ENCODE data around the gene NCAM1. TPM values are rescaled to one million over a fixed set of nuclear protein-coding genes. Genes with fewer than 3 reads are reported as not detected.

Gene NCAM1
- total and polyA plus RNA-seq, 2 experiments from 2014 or later = 0.76 to 1.6 TPM

GRCh38 chr11:113106507-113106906 is 145.3 kb downstream of the NCAM1 start:
- Histone ChIP-seq H3K79me2 (replicated peaks; ENCODE audit: insufficient read depth) (no peaks in the 10 kb centered on the region), H4K20me1 (replicated peaks; ENCODE audit: insufficient read depth) (no peaks in the 10 kb centered on the region), H3K27ac (ENCODE audit: low read depth) (no peak overlapping the region), H2AFZ (no peak overlapping the region), H3K36me3 (ENCODE audit: insufficient read depth) (no peaks in the 10 kb centered on the region), H3K9me2 (ENCODE audit: insufficient read depth) (no peaks in the 10 kb centered on the region), H3K4me3 (no peak overlapping the region), H3K4me2 (no peak overlapping the region), H3K27me3 (ENCODE audit: insufficient read depth) (no peaks in the 10 kb centered on the region), H3F3A (replicated peaks; ENCODE audit: low read depth) (no peaks in the 10 kb centered on the region), H3K4me1 (ENCODE audit: insufficient read depth) (no peaks in the 10 kb centered on the region)
- no peaks in the 10 kb centered on the region for H3K36me3 Mint-ChIP-seq (ENCODE audit: low read depth)
- DNase-seq (ENCODE audit: low spot score) (no peak), ATAC-seq (no peak)
- no peak overlapping the region for H3K27ac Mint-ChIP-seq
- no peak overlapping the region for H3K4me3 Mint-ChIP-seq
- TF ChIP-seq NANOG (IDR thresholded peaks at IDR 0.05; ENCODE audit: borderline replicate concordance) (no peak), ETS1 (IDR thresholded peaks at IDR 0.05) (no peak), EZH2 (IDR thresholded peaks at IDR 0.05; ENCODE audit: low read depth, unreplicated experiment) (no peak), STAT1 (IDR thresholded peaks at IDR 0.05; ENCODE audit: unreplicated experiment) (no peak), CREB1 (CRISPR knock-in tag; IDR thresholded peaks at IDR 0.05; ENCODE audit: low read depth) (no peak), ZNF114 (CRISPR knock-in tag; IDR thresholded peaks at IDR 0.05) (no peak), ZNF331 (CRISPR knock-in tag; IDR thresholded peaks at IDR 0.05; ENCODE audit: low read depth) (no peak), POLR2AphosphoS5 (IDR thresholded peaks at IDR 0.05; ENCODE audit: low read depth) (no peak), JUNB (IDR thresholded peaks at IDR 0.05; ENCODE audit: unreplicated experiment) (no peak)
- no peaks in the 10 kb centered on the region for H3K9me3 Mint-ChIP-seq
- H3K4me1 Mint-ChIP-seq = peaks cover 14% of the 10 kb centered on the region; the same call in 2 of the 3 replicates
- no peaks in the 10 kb centered on the region for H3K27me3 Mint-ChIP-seq (ENCODE audit: insufficient read depth, low read depth, poor library complexity)

GRCh38 chr11:113110046-113110445 is 148.8 kb downstream of the NCAM1 start:
- Histone ChIP-seq H3K79me2 (replicated peaks; ENCODE audit: insufficient read depth) (no peaks in the 10 kb centered on the region), H4K20me1 (replicated peaks; ENCODE audit: insufficient read depth) (no peaks in the 10 kb centered on the region), H3K27ac (ENCODE audit: low read depth) (no peak overlapping the region), H3K36me3 (ENCODE audit: insufficient read depth) (no peaks in the 10 kb centered on the region), H3F3A (replicated peaks; ENCODE audit: low read depth) (no peaks in the 10 kb centered on the region), H3K4me1 (ENCODE audit: insufficient read depth) (no peaks in the 10 kb centered on the region), H3K4me2 (no peak overlapping the region), H3K4me3 (no peak overlapping the region), H3K27me3 (ENCODE audit: insufficient read depth) (no peaks in the 10 kb centered on the region), H3K9me2 (ENCODE audit: insufficient read depth) (no peaks in the 10 kb centered on the region), H2AFZ (no peak overlapping the region)
- Mint-ChIP-seq H3K27ac (no peak overlapping the region), H3K4me1 (peaks cover 2% of the 10 kb centered on the region; the same call in 1 of the 3 replicates), H3K9me3 (no peaks in the 10 kb centered on the region), H3K36me3 (ENCODE audit: low read depth) (no peaks in the 10 kb centered on the region), H3K4me3 (no peak overlapping the region), H3K27me3 (ENCODE audit: insufficient read depth, low read depth, poor library complexity) (no peaks in the 10 kb centered on the region)
- no peak for DNase-seq (ENCODE audit: low spot score)
- no peak for TF ChIP-seq ETS1 (IDR thresholded peaks at IDR 0.05)
- TF ChIP-seq ZNF114 (CRISPR knock-in tag; IDR thresholded peaks at IDR 0.05) = no peak
- TF ChIP-seq EZH2 (IDR thresholded peaks at IDR 0.05; ENCODE audit: low read depth, unreplicated experiment) = no peak
- no peak for TF ChIP-seq REST (IDR thresholded peaks at IDR 0.05; ENCODE audit: unreplicated experiment)
- no peak for TF ChIP-seq CREB1 (CRISPR knock-in tag; IDR thresholded peaks at IDR 0.05; ENCODE audit: low read depth)
- TF ChIP-seq ZNF331 (CRISPR knock-in tag; IDR thresholded peaks at IDR 0.05; ENCODE audit: low read depth) = no peak
- ATAC-seq = no peak
